GM10248 (cell line): ENCODE results near the gene ABHD6.

Source experiments
- CTCF ChIA-PET: fragments of 300-600 bp; sonication (Branson Sonifier 250); formaldehyde crosslinking; extraction: SDS; loops from one replicate; lab custom pipeline; 2021; ENCODE audit warnings: antibody characterized with exemption; lab: Yijun Ruan, JAX
- POLR2A ChIA-PET: fragments of 350-650 bp; sonication (Branson Sonifier 250); formaldehyde crosslinking; extraction: SDS; loops from one replicate; lab custom pipeline; 2020; ENCODE audit warnings: antibody characterized with exemption; lab: Yijun Ruan, JAX
- DNase-seq: peaks from one replicate; pipeline ENCODE4 v3.0.0; 2012; ENCODE audit errors: extremely low spot score
- CTCF ChIP-seq: IDR thresholded peaks from 2 replicates; pipeline ENCODE4 v1.5.1; 2012; ENCODE audit warnings: mild to moderate bottlenecking, low read depth; ENCODE audit errors: extremely low read depth, missing control alignments, control extremely low read depth

Gene ABHD6

GRCh38 chr3:58296843-58297242 is 59.3 kb downstream of the ABHD6 start:
- TF ChIP-seq CTCF, result no peak
- POLR2A ChIA-PET, result no interaction called here
- CTCF ChIA-PET, result interaction anchor here (1.2 to 19.6 kb wide), 4 partner anchors 10 to 113 kb away, joined by 3 to 560 read pairs (median 28); partner anchors contain the start of genes HTD2 and RPP14
- DNase-seq, result no peak

- TF ChIP-seq CTCF, result no peak
- ChIA-PET CTCF (interaction anchor here (0.8 to 19.6 kb wide), 7 partner anchors 9 to 193 kb away, joined by 3 to 560 read pairs (median 5); partner anchors contain the start of genes HTD2, KCTD6 and RPP14), POLR2A (no interaction called here)
- DNase-seq, result no peak
Observed at GRCh38 chr3:58298190-58298589, 60.6 kb downstream of the ABHD6 start.

- DNase-seq, result no peak
- POLR2A ChIA-PET, result no interaction called here
- no peak for TF ChIP-seq CTCF
- CTCF ChIA-PET, result interaction anchor here (0.8 to 19.6 kb wide), 21 partner anchors 8 to 291 kb away, joined by 3 to 560 read pairs (median 5); partner anchors contain the start of genes FLNB, HTD2, KCTD6 and RPP14
Observed at GRCh38 chr3:58299075-58299474, 61.5 kb downstream of the ABHD6 start.

- ChIA-PET POLR2A (no interaction called here), CTCF (interaction anchor here (0.8 to 19.6 kb wide), 27 partner anchors 8 to 292 kb away, joined by 3 to 560 read pairs (median 4); partner anchors contain the start of genes ABHD6 and FLNB)
- TF ChIP-seq CTCF, result peak; percentile 44
- DNase-seq, result peak; percentile 39
Observed at GRCh38 chr3:58299839-58300516, 62.4 kb downstream of the ABHD6 start.

GRCh38 chr3:58305882-58306711 is 68.5 kb downstream of the ABHD6 start, which contains the start of the genes HTD2 and RPP14:
Gene HTD2 (plus strand): TSS chr3:58306520. CDS start chr3:58317614, 11,094 bp downstream.
Gene RPP14 (plus strand): TSS chr3:58306245. CDS start chr3:58310330, 4,085 bp downstream.
- peak; percentile 96 for DNase-seq
- TF ChIP-seq CTCF, result peak; percentile 98
- POLR2A ChIA-PET, result interaction anchor here (0.9 to 2.5 kb wide), 7 partner anchors 19 to 118 kb away, joined by 3 to 6 read pairs (median 4); no protein-coding TSS in a partner anchor
- CTCF ChIA-PET, result interaction anchor here (0.5 to 19.6 kb wide), 89 partner anchors 11 to 1484 kb away, joined by 3 to 560 read pairs (median 4); partner anchors contain the start of genes ABHD6, ACOX2, FLNB and KCTD6
